ENCODE results near the gene GIMAP1. TPM values are rescaled to one million over a fixed set of nuclear protein-coding genes. Genes with fewer than 3 reads are reported as not detected.

The GIMAP1 gene
- total RNA-seq, 1 experiment from 2014 or later = 0.10 TPM

DNA sequence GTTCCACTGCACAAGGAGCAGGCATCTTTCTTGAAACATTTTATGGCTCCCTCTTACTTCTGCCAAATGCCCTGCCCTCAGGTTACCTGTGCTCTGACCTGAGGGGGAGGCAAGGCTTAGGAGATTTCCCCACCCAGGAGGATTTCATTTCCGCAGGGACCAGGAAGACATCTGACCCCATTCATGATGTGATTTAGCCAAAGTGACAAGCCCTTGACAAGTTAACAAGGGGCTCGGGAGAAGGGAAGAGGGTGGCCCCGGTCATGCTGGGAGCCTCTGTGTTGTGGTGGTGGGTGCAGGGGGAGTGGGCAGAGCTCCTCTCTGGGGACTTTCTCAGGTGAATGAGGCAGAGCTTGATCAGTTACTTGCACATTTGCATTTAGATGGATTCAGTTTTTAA is 39.8 kb downstream of the GIMAP1 start:
- ChIA-PET POLR2A (no interaction called here), CTCF (no interaction called here), RAD21 (ENCODE audit: low non-redundant PET in 1 of 2, low total read pairs in 2 of 2, uncharacterized antibody in 2 of 2, unreplicated experiment in 2 of 2) (no interaction called here)
- Histone ChIP-seq H3K4me3 (replicated peaks in 1 of 2; ENCODE audit: low read depth in 1 of 2, low read length in 2 of 2) (no peak overlapping the region), H3K4me2 (ENCODE audit: low read length) (no peak overlapping the region), H3K36me3 (ENCODE audit: control insufficient read depth in 1 of 2, insufficient read depth in 2 of 2, low read length in 2 of 2) (no peaks in the 10 kb centered on the region), H3K27me3 (ENCODE audit: insufficient read depth, low read length) (peaks cover 4% of the 10 kb centered on the region), H4K20me1 (ENCODE audit: insufficient read depth) (no peaks in the 10 kb centered on the region; the same call in 1 of the 2 replicates), H3K4me1 (ENCODE audit: control insufficient read depth in 1 of 2, insufficient read depth in 2 of 2, low read length in 2 of 2) (no peaks in the 10 kb centered on the region), H2AFZ (ENCODE audit: low read depth, low read length, poor library complexity, severe bottlenecking) (no peak overlapping the region), H3K79me2 (ENCODE audit: insufficient read depth, low read length) (no peaks in the 10 kb centered on the region), H3K9me3 (ENCODE audit: control insufficient read depth in 1 of 2, insufficient read depth in 1 of 2, low read depth in 1 of 2, low read length in 2 of 2) (no peaks in the 10 kb centered on the region), H3K9ac (ENCODE audit: low read length) (no peak overlapping the region), H3K9me2 (ENCODE audit: insufficient read depth) (no peaks in the 10 kb centered on the region), H3K27ac (ENCODE audit: low read depth, low read length) (no peak overlapping the region)
- no TSS peak for BruUV-seq (replicated peaks)
- DNase-seq (ENCODE audit: low read depth, low spot score) = no peak
- intact Hi-C loops (cut with micrococcal nuclease) = loop anchor here (2.0 to 5.0 kb wide), 2 partner anchors 307 to 469 kb away; no protein-coding TSS in a partner anchor
- TF ChIP-seq JUND (IDR thresholded peaks at IDR 0.05) (no peak), RAD21 (IDR thresholded peaks at IDR 0.05; ENCODE audit: low read depth) (no peak), YY1 (IDR thresholded peaks at IDR 0.05; ENCODE audit: extremely low read depth, insufficient replicate concordance, low read depth, low read length) (no peak), ZFX (IDR thresholded peaks at IDR 0.05) (no peak), CBX3 (IDR thresholded peaks at IDR 0.05; ENCODE audit: low read depth) (no peak), POLR2A (IDR thresholded peaks at IDR 0.05; ENCODE audit: borderline replicate concordance, extremely low read depth, insufficient read depth, insufficient read length) (no peak), SIN3A (IDR thresholded peaks at IDR 0.05; ENCODE audit: low read depth) (no peak), EGR1 (IDR thresholded peaks at IDR 0.05; ENCODE audit: low read depth) (no peak), POLR2AphosphoS5 (IDR thresholded peaks at IDR 0.05; ENCODE audit: low read depth, low read length) (no peak), CEBPB (IDR thresholded peaks at IDR 0.05; ENCODE audit: low read depth) (no peak)
- TF ChIP-seq, protein P1, sequence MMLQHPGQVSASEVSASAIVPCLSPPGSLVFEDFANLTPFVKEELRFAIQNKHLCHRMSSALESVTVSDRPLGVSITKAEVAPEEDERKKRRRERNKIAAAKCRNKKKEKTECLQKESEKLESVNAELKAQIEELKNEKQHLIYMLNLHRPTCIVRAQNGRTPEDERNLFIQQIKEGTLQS (IDR thresholded peaks at IDR 0.05) = no peak
- TF ChIP-seq, protein P2, sequence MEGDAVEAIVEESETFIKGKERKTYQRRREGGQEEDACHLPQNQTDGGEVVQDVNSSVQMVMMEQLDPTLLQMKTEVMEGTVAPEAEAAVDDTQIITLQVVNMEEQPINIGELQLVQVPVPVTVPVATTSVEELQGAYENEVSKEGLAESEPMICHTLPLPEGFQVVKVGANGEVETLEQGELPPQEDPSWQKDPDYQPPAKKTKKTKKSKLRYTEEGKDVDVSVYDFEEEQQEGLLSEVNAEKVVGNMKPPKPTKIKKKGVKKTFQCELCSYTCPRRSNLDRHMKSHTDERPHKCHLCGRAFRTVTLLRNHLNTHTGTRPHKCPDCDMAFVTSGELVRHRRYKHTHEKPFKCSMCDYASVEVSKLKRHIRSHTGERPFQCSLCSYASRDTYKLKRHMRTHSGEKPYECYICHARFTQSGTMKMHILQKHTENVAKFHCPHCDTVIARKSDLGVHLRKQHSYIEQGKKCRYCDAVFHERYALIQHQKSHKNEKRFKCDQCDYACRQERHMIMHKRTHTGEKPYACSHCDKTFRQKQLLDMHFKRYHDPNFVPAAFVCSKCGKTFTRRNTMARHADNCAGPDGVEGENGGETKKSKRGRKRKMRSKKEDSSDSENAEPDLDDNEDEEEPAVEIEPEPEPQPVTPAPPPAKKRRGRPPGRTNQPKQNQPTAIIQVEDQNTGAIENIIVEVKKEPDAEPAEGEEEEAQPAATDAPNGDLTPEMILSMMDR (IDR thresholded peaks at IDR 0.05 in 2 of 3, conservative IDR thresholded peaks at IDR 0.05 in 1 of 3; ENCODE audit: borderline replicate concordance in 1 of 3, insufficient read depth in 1 of 3, low read depth in 2 of 3, low read length in 2 of 3) = no peak
- no peak for ATAC-seq

Measured in HCT116 (cell line).